Glomerular visceral epithelial cell (primary cell): ENCODE data around the gene ASIP.
"Not testable (repeated sequence)": the region's sequence is repeated elsewhere in the genome, so short reads cannot be mapped to it uniquely, and the experiment has no call there.

Experiments used
- DNase-seq: peaks from one replicate; pipeline ENCODE4 v3.0.0-alpha.2; 2016; ENCODE audit errors: extremely low spot score

The ASIP gene

DNA sequence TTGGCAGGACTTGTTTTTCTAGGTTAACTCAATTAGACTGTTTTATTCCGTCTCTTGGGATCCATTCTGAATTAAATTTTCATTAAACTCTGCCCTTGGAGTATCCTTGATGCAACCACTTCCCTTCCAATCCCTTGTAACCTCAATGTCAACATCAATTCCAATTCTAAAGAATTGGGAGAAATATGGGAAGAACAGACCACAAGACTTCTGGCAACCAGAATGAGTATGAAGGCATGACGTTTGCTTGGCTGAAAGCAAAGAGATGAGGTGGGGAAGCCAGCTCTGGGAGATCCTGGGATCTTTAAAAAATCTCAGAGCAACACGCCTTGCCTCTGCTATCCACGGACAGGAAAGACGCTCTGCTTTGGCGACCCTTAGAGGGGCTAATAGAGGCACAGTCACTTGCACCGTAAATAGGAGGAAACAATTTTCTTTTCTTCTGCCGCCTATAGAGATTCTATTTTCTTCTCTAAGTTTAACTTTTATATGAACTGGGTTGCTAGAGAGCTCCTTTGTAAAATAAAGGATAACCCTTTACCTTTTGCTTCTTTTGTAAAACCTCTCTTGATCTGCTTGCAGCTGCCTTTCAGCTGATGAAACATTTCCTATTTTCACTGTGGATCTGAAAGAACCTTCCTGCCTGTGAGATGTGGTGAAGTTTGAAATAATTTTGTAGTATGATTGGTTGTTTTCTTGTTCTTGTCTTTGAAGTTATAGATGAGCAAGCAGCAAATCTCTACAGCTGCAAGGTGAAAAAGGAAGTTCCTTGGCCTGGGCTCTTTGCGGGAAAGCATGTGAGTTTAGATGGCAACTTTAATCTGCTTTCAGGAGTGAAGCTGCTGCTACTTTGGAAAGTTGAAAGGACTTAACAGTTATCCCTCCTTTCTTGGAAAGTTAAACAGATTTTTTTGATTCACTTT lies at the start of gene ASIP:
Gene ASIP (plus strand): TSS at position 731 of the 923 bp plus-strand sequence. CDS start 18,952 bp downstream, outside the sequence.
- no peak for DNase-seq

DNA sequence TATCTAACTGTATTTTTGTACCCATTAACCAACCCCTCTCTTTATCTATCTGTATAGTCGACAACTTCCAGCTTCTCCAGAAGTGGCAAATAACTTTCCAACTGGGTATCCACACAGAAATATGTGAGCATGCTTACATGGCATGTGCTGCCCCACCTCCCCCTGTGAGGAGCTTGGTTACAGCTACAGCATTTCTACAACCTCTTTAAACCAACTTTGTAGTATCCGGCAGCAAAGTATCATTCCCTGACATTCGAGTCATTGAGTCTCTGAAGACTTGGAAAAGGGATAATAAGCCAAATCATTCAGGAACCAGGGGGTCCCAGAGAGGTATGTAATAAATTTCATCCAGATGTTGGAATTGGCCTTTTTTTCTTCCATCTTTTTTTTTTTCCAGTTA lies 48.2 kb upstream of the ASIP start:
- DNase-seq, result no peak

DNA sequence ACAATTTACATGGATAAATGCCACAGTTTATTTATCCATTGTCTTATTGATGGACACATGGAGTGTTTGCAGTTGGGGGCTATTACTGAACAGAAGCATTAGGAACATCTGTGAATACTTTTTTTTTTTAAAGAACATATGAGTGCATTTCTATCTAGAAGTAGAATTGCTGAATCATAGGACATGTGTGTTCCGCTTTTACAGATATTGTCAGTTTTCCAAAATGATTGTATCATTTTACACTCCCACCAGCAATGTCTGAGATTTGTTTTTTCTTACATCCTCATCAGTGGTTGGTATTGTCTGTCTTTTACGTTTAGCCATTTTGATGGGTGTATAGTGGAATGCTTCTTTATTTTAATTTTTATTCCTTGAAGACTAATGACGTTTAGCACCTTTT lies 42.0 kb upstream of the ASIP start:
- DNase-seq, result no peak

DNA sequence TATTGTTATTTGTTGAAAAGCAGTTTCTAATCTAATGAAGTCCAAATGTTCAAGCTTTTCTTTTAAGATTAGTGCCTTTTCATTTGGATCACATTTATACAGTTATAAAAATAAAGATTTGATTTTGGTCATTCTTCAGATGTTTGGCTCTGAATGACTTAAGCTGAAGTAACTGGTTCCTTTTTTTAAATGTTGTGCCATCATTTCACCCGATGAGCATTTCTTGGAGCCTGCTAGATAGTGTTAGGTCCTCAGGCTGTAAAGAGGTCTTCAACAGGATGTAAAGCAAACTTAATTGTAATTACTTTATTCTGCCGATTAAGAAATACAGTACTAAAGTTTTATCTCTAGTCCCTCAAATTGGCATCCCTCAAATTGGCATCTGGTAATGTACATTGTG lies 41.2 kb upstream of the ASIP start:
- no peak for DNase-seq

DNA sequence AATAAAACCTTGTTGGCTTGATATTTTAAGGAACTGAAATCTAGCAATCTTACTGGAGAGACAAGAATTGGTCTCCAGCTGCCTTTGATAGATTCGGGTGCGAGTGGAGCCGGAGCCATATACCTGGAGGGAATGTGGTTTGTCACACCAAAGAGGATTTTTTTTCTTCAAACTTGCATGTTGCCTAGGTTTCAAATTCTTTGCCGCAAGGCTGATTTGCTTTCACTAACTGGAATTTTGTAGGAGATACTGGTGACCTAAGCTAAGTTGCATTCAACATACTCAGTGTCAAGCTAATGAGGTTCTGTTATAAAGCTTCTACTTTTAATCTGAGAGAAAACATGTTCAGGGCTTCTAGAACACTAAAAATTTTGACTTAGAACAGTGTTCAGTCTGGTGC lies 39.7 kb upstream of the ASIP start:
- DNase-seq, result no peak

- DNase-seq, result not testable (repeated sequence)
These were observed 35.9 kb upstream of the ASIP start for GRCh38 chr20:34205172-34205880.

DNA sequence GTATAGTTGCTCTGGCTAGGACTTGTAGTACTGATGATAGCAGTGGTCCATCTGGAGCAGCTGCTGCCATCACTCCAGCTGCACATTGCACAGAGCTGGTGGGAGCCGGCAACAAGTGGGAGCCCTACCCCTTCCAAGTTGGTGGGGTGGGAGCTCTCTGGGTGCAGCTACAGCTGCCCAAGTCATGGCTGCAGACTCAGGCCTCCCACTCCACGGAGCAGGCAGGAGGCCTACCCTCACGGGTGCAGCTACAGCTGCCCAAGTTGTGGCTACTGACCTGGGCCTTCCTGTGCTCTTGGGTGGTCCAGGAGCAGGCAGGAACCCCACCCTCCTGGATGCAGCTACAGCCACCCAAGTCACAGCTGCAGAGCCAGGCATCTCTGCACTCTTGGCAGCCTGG lies 32.1 kb upstream of the ASIP start:
- DNase-seq, result no peak

- DNase-seq, result no peak
These were observed 31.0 kb upstream of the ASIP start for GRCh38 chr20:34210271-34210670.

DNA sequence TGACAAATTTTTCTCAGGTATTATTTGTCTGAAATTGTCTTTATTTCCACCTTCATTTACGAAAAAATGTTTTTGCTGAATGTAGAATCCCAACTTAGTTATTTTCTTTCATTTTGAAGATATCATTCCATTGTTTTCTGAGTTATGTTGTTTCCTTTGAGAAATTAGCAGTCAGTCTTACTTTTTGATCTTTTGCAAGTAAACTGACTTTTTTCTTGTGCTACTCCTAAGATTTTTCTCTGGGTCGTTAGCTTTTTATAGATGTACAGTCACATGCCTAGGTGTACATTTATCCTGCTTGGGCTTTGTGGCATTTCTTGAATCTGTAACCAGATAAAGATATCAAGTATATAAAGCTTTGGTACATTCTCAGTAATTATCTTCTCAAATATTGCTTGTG lies 29.6 kb upstream of the ASIP start:
- DNase-seq, result no peak

GRCh38 chr20:34213213-34213612 lies 28.0 kb upstream of the ASIP start:
- DNase-seq, result no peak

- DNase-seq, result peak; percentile 85
These were observed 25.4 kb upstream of the ASIP start for GRCh38 chr20:34215711-34216381.

DNA sequence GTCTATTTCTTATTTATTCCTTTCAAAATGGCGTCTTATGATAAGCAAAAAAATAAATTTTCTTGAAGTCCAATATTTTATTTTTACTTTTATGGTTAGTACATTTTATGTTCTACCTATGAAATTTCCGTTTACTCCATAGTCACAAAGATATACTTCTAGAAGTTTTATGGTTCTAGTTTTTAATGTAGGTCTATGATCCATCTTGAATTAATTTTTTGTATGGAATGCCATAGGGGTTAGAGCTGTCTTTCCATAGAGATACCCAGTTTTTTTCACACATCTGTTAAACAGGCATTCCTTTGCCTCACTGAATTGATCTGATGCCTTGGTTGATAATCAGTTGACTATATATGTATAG lies 24.9 kb upstream of the ASIP start:
- no peak for DNase-seq

- peak; percentile 33 for DNase-seq
These were observed 20.7 kb upstream of the ASIP start for GRCh38 chr20:34220561-34220960.

DNA sequence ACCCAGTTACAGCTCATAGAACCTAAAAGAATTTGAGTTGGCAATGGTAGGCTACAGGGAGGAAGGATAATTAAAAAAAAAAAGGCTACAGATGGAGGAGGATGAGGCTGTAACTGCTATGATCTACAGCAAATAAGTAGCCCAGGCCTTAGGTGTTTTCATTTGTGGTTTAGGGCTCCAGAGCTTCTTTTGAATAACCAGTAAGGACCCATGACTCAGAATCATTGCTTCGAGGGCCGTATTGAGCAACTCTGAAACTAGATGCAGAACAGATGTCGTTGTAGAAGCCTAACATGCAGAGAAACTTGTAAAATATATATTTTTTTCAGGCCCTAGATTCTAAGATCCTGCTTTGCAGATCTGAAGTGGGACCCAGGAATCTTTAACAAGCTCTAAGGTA lies 19.0 kb upstream of the ASIP start:
- DNase-seq, result peak; percentile 76

- DNase-seq, result not testable (repeated sequence)
These were observed 17.0 kb upstream of the ASIP start for GRCh38 chr20:34224251-34224650.

DNA sequence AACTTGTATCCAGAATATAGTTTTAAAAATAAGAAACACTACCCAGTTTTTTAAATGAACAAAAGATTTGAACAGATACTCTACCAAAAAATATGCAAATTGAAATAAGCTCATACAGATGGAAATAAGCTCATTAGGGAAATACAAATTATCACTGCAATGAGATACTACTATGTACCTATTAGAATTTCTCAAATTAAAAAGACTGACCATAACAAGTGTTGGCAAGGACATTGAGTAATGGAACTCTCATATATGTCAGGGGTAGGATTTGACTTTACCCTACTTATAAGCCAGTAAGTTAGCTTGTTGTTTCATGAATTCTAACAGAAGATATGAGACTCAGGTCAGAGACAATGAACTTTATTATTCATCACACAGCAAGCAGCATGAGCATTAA lies 9.6 kb upstream of the ASIP start:
- no peak for DNase-seq

DNA sequence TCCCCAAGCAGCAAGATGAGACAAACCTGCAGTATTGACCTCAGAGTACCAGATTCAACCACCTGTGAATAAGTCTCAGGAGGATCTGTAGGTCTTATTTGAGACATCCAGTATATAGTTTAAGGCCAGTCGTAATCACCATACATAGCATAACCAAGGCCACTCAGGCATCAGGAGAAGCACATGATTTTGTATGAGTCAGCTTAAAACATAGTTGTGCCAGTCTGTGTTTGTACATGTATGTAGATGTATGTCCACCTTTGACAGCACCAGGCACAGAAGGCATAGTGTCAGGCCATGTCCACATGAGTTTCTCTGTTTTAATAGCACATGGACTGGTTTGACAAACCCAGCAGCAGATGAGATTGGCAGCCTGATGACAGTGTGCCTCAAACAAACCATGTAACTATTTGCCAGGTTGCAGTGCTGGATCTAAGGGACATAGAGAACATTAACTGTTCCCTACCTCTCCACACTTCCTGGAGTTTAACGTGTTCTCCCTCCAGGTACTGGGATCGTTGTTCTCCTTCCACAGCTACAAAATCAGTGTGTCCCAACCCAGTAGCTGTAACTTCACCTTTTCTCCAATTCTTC lies 8.6 kb upstream of the ASIP start:
- DNase-seq, result no peak

- DNase-seq, result no peak
These were observed 7.5 kb upstream of the ASIP start for GRCh38 chr20:34233687-34234086.

DNA sequence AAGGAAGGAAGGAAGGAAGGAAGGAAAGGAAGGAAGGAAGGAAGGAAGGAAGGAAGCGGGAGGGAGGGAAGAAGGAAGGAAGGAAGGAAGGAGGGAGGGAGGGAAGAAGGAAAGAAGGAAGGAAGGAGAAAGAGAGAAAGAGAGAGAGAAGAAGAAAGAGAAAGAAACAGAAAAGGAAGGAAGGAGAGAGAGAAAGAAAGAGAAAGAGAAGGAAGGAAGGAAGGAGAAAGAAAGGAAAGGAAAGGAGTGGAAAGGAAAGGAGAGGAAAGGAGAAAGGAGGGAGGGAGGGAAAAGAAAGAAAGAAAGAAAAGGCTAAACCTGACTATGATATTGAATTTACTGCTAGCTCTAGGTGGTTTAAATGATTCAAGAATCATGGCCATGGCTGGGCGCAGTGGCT lies 5.3 kb upstream of the ASIP start:
- no peak for DNase-seq

DNA sequence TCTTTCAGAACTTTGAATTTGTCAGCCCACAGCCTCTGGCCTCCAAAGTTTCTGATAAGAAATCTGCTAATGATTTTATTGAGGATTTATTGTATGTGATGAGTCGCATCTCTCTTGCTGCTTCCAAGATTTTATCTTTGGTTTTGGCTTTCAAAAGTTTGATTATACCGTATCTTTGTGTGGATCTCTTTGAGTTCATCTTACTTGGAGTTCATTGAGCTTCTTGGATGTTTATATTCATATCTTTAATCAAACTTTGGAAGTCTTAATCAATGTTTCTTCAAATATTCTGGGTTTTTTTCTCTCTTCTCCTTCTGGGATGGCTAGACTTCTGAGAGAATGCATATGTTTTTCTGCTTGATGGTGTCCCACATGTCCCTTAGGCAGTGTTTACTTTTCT lies 3.3 kb upstream of the ASIP start:
- no peak for DNase-seq

DNA sequence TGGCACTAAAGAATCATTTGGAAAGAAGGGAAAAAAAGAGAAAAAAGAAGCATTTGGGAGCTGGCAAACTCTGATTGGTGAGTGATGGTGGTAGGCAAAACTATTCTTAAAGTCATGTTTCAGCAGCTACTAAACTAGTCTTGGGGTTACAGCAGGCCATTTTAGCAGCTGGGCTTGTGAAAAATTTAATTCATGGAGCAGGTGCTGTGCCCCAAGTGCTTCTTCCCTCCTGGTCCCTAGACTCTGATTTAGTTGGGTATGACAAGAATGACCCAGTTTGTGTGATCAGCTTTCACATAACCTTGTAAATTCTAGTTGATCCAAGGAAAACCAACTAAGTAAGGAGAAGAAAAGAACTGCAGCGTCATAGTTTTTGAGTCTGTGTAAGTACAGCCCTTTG lies 1.1 kb upstream of the ASIP start:
- DNase-seq, result no peak

GRCh38 chr20:34242015-34242414 lies 792 bp downstream of the ASIP start:
- not testable (repeated sequence) for DNase-seq
